NCI-H510A (cell line): Measurements from ENCODE around the gene GNAQ.

Experiments
- DNase-seq: peaks from one replicate; lab custom pipeline; 2025; lab: John Stamatoyannopoulos, UW

GNAQ gene

DNA sequence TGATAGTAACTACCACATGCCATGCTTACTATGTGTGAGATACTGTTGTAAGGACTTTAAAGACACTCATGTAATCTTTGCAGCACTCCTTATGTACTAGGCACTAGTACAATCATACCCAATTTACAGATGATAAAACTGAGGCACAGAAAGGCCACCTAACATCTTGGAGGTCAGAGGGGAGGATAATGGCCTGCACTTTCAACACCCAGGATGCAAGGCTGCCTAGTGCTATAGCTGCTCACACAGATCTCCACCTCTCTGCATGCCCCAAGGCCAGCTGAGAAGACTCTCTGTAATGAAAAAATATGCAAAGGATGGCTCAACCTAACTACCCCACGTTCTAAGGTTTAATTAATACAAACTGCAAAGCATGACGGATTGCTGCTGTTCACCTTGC lies 57.2 kb downstream of the GNAQ start:
- no peak for DNase-seq

DNA sequence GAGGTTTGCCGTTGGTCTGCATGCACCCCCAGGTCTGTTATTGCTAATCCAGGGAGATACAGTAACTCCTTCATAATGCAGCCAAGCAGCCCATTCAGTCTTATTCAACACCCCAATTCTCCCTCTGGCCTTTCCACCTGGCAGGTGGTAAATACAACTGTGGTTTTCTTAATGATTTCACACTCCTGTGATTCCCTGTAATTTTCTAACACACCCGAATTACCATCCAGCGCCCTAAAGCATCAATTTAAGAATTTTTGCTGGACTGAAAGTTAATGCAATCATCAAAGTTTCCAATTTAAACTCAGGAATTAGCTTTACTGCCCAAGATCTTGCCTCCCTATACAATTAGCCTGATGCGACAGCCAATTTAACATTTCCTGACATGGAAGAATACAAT lies 62.5 kb downstream of the GNAQ start:
- DNase-seq, result no peak

DNA sequence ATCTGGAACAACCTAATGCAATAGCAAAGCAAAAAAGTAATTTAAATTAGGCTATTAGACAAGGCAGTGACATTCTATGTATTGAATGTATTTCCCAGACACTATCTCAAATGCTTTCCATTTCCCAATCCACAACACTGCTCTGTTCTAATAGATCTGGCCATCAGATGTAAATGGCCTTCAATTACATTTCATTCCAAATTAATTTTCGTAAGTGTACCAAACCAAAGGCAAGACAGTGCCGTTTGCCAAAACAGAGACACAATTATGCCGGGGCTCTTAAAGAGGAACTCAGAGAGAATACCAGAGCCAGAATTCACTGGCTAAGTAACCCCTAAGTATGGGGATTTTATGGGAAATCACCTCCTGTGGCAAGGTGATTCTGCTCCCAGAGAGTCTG lies 63.1 kb downstream of the GNAQ start:
- DNase-seq, result no peak

DNA sequence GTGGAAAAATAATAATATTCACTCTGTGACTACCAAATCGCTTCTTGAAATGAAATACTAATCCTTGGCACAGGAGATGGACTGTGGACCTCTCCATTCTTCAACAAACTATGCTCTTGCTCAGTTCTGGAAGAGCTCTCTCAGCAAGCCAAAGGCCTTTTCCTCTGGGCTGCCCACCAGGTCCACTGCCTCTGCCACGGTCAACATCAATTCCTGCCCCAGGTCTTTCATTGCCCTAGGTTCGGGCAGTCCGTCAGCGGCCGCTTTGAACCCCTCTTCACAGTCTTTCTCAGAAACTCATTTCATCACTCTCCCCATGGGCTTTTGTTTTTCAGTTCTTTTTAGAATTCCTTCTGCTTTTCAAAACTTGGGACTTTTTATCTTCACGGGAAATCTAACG lies 64.9 kb downstream of the GNAQ start:
- no peak for DNase-seq

DNA sequence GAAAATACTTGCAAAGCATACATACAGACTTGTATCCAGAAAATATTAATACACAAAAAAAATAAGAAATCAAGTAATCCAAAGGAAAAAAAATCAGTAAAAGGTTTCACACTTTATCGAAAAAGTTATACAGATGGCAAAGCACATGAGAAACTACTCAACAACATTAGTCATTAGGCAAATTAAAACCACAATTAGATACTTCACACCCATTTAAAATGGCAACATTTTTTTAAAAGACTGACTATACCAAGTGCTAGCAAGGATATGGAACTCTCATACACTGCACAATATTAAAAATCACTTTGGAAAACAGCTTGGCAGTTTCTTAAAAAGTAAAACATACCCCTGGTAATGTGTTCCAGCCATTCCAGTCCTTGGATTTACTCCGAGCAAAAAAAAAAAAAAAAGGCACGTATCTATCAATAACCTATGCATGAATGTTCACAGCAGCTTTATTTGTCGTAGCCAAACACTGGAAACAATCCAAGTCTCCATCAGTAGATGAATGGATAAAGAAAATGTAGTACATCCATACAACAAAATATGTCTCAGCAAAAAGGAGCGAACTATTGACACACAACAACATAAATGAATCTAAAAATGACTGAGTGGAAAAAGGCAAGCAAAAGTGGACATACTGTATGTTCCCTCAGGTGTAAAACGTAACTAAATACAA lies 66.0 kb downstream of the GNAQ start:
- DNase-seq, result no peak

DNA sequence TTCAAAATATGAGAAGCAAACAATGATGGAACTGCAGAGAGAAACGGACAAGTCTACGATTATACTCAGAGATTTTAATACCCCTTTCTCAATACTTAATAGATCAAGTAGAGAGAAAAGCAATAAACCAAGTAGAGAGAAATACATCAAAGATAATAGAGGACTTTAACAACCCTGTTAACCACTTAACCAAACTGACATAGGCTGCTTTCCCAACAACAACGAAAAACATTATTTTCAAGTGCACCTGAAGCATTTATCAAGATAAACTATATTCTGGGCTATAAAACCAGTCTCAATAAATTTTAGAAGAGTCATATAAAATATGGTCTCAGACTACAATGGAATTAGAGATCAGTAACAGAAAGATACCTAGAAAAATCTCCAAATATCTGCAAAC lies 67.4 kb downstream of the GNAQ start:
- DNase-seq, result no peak

DNA sequence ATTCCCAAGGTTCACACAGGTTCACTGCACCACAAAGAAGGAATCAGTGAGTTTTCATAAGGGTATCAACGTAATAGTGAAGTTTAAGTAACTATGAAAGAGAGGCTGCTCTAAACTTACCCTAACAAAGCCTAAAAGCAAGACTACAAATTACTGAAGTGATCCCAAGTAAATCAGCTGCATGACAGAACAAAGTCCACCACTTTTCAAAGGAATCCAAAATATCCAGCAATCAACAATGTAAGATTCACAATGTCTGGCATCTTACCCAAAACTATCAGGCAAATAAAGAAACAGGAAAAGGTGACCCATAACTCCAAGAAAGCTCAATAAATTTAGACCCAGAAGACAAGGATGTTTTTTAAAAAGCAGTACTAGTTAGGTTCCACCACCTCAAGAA lies 70.1 kb downstream of the GNAQ start:
- DNase-seq, result no peak

DNA sequence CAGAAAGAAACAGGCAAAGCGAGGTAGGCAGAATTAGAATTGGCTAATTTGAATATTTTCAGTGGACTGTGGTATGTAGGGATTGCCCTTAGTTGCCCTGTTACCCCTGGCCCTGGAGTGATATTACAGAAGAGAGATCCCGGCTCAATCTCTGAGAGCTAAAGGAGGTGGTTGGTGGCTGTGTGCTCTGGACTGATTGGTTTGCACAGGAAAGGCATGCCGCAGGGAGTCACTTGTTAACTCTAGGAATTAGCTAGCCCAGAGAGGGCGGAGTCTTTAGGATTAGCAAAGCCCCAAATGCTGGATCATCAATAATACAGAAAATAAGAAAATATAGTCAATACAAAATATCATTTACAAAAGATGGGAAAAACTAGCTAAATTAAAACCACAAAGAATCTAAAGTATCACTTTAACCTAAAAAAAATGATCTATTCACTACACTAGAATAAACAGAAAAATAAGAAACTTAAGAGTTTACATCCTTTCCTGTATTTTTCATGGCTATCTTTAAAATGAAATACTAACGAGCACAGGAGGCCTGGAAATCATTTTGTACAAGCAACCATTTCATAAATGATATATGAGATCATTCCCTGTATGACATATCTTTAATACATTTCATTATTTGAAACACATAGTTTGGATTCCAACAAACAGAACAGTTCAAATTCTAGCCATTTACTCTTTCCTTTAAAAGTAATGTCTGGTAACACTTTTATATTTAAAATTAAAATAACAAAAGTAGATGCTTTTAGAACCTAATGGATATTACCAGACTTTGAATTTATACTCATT lies 71.1 kb downstream of the GNAQ start:
- no peak for DNase-seq

DNA sequence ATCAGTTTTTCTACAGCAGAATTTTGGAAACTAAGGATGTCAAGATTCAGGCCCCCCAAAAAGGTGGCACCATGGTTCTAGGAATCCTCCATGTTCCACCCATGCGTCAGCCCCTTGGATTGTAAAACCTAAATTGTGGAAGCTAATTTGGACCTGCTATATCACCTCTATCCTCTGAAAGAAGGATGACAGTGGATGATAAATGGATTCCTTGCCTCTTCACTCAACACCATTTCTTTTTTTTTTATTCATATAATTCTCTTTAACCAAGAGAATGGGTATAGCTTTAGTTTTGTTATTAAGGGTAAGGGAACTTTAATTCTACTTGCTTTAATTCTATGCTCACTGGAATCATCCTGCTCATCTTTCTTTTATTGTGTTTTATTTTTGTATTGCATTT lies 71.8 kb downstream of the GNAQ start:
- DNase-seq, result no peak

DNA sequence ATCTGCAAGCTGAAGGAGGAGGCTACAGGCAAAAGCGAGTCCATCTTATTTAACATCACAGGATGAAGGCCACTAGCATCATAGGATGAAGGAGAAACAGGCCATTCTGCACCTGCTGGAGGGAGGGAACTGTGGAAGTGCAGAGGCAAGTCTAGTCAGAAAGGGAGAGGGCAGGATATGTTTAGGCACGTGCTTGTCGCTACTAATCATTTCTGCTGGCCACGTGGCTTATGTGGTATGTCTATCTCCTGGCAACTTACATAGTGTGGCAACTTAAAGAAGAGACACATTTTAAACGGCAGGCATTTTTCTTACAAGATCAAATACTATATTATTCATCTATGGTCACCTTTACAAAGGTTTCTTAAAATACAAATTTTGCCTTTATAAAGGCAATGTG lies 74.0 kb downstream of the GNAQ start:
- peak; percentile 29 for DNase-seq

DNA sequence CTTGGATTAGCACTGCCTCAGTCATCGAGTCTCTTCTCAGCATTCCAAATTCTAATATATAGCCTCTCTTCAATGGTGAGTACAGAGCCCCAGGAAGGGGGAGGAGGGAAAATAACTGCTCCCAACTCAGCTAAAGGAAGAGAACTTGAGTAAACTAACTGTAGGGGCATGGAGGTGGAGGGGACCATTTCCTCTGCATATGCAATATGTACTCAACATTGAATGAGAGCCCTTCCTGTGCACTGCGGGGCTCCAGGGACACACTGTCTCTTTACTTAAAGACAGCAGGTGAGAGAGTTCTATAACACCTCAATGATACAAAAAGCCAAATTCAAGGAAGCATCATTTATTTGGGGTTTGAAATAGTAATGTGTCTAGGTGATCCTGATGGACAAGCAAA lies 75.1 kb downstream of the GNAQ start:
- DNase-seq, result peak; percentile 28

DNA sequence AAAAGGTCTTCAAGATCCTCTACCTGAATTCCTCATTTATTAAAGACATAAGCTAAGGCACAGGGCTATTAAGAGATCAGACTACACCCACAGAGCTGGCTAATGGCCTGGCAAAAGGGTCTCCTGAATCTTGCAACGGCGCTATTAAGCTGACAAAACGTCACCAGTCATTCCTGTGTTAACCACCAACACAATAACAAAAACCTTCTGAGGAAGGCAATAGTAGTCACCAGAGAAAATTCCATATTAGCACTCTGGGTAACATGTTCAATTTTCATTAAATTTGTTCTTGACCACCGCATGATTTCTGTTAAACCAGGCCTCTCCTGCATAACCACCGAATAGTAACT lies 77.0 kb downstream of the GNAQ start:
- DNase-seq, result no peak

DNA sequence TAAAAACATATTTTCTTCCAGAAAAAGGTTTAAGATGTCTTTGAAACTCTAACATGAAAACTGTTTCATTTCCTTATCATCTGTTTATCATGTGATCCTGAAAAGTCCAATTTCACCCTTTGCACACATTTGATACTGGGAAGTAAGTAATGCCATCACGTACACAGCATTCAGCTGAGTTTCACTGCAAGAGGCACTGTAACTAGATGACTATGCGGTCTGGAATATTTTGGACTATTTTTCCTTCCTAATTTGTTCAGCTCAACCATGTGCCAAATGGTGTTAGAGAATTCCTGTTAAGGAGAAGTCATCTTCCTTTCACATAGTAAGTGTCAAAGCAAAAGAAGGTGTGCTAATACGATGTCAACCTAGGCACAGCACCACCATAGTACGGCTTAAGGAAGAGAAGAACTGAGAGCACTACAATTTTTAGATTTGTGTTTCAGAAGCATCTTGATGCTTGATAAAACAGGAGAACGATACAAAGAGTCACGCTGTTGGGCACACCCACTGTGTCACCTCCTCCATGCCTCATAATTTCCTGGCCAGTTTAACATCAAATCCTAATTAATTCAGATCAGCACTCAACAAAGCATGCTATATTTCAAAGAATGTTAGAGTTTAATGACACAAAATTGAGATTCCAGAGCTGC lies 77.5 kb downstream of the GNAQ start:
- DNase-seq, result no peak

DNA sequence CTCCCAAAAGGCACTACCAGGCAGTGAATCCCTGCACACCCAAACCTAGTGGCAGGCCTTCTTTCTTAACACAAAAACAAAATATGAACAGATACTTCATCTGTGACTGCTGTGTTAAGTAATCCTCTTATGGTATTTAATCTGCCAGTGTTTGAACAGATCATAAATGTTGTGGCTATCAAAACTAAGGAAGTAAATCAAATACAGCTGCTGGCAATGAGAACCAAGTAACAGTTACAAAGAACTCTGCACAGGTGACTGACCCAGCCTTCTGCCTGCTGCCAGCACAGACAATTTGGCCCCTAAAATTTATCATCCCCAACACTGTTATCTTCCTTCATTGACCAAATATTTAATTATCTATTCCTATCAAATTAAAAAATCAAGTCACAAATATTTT lies 78.0 kb downstream of the GNAQ start:
- no peak for DNase-seq

DNA sequence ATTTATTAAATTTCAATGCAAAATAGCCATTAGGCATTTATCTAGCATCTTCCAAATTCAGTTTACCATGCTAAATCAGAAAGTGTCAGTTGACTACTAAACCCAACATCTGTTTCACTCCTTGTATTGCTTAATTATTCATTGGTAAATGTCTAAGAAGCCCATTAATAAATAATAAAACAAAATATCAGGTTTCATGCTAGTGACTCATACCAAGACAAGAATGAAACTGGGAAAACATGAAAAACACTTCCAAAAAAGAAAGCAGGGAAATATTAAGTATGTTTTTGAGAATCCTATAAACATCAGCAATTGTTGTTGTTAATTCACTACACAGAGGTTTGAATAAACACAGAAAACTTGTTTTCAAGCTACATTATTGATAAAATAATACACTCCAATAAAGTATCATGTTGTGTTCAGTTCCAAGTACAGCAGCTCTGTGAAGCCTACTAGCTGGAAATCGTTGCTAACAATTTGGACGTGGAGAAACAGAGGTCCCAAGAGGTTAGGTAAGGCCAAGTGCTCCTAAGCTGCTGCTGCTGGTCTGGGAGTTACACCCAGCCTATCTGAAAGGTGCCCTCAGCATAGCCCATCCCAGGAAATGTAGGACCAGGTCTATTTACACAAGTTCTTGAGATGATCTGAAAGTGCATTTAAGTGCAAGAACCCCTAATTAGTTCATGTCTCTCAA lies 78.8 kb downstream of the GNAQ start:
- no peak for DNase-seq

DNA sequence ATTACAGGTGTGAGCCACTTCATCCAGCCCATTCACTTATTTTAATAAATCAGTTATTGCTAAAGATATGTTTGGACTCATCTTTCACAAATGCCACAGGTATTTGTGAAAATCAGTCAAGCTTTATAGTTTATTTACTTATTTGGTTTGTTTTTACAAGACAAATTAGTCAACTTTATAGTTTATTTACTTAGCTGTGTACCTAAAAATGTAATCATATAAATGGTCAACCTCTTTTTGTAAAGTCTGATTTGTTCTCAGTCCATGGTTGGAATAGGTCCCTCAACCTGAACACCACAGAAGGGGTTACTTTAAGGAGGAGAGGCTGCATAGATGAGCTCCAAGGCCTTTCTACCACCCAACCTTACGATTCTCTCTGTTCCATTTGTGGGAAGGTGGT lies 80.2 kb downstream of the GNAQ start:
- DNase-seq, result no peak

DNA sequence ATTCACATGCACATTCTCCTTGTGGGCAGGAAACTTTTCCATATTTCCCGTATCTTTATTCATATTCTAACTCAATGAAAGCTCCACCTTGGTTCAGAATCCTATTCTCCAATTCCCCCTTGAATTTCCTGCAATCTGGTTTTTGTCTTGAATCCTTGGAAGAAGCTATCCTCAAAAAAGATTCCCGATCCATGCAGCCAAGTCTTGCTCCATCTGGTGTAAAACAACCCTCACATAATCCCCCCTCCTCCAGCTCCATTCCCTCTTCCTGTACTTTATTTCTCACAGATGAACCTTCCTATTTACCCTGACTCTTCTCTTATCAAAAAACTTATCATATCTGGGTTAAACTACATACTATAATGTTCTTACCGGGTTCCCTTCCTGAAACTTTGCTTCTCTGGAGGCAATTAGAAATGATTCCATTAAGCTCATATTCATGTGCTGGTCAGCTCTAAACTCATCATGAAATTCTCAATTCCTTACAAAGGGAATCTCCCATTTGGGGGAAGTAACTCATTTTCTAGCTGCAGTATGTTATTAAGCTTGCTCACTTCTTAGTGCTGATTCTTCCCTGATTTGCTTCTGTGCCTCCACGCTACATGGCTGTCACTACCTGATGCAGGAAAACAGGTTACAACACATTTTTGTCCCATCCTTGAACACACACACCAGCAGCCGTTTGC lies 81.7 kb downstream of the GNAQ start:
- no peak for DNase-seq

DNA sequence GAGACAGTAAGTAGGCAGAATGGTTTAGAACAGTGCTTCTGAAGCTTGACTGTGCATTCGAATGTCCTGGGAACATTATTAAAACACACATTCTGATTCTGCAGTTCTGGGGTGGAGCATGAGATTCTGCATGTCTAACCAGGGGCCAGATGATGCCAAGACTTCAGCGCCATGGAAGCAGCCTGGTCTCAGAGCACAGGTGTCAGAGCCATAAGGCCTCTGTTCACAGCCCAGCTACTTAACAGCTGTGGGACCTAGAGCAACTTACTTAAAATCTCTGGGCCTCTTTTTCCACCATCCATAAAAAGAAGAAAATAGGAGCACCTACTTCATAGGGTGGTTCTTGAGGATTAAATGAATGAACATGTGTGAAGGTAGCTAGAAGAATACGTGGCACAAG lies 84.0 kb downstream of the GNAQ start:
- no peak for DNase-seq

DNA sequence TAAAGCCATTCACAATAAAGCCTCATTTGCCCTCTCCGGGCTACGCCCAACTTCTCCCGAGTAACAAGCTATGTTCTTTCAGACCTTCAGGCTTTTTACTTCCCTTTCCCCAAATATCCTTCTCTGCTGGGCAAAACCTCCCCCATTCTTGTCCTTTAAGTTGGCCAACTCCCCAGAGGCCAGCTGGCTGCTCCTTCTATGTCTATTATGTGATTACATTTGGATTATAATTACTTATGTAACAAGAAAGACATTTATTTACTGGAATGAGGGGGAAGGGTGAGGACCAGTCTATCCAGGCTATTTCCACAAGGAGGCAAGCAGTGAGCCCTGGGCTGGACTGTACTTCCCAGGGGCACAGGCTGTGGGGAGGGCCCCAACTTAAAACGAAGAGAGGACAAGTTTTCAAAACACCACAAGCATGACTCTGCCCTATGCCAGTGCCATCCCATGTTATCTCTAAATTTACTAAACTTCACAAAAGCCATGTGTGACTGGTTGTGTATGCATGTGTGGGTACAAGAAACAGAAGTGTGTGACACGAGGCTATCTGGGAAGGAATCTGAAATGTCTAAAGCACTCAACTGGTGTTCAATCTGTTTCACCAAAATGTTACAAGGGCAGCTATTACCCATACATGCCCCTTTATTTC lies 84.5 kb downstream of the GNAQ start:
- no peak for DNase-seq

DNA sequence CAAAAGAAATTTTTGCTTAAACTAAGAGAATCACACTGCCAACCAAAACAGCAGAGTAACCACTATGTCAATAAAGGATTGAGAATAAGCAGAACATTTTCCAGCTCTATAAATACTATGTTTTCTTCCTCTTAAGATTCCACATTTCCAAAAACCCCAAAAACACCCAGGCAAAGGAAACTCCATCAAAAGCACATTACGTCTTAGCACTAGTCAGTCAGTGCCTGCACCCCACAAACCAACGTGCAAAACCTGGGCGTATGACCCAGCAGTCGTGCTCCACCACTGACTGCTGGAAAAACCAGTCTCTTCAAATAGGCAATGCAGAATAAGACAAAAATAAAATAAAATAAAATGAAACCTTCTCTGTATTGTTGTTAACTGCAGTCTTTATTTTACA lies 85.3 kb downstream of the GNAQ start:
- DNase-seq, result no peak

DNA sequence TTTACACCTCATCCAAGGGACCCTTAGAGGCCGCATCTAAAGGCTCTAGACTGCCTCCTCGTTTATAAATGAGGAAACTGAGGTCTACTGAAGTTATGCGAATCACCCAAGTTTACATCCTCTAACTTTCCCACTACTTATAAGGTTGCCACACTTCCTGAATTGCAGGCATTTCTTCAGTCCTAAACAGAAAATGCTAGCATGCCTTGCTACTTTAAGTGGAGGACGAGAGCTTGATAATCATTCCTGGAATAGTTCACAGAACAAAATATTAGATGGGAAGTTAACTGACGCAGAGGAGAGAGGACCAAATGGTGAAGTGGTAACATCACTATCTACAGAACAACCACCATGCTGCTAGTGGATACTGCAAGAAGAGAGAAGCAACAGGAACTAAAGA lies 85.8 kb downstream of the GNAQ start:
- DNase-seq, result no peak
